K562 (cell line): ENCODE results near the gene COG2. TPM values are rescaled to one million over a fixed set of nuclear protein-coding genes. Genes with fewer than 3 reads are reported as not detected.
A peak's percentile ranks its signal among the peaks of the same experiment; 100 is the strongest.

Experiments used
- ATAC-seq: fragments of 200-7000 bp; cut with Tn5 transposase; 3 replicates; pipeline ENCODE4 v1.9.1; 2020; ENCODE audit warnings: moderate library complexity
- BruUV-seq: library from RNA; stranded (reverse); fragments of 400-500 nt; replicated peaks from 2 replicates; lab custom pipeline; 2021; lab: Mats Ljungman, UMichigan
- CTCF ChIA-PET: fragments of 300-600 bp; formaldehyde crosslinking; extraction: SDS; loops from one replicate; lab custom pipeline; 2021; ENCODE audit warnings: low intra/inter-chr PET ratio; lab: Yijun Ruan, JAX
- POLR2A ChIA-PET: fragments of 300-600, 350-650 bp; sonication (Branson Sonifier 250); formaldehyde crosslinking; extraction: SDS; loops from one replicate; lab custom pipeline; 2021; ENCODE audit warnings: antibody characterized with exemption, inconsistent platforms; lab: Yijun Ruan, JAX
- DNase-seq, 4 experiments: peaks; one replicate each; pipeline versions ENCODE4 v3.0.0 to v3.0.0-alpha.2; 2011 to 2018; ENCODE audit warnings: low spot score in 3 of 4, mixed read lengths in 3 of 4; ENCODE audit errors: extremely low read depth in 1 of 4
- FAIRE-seq: peaks from 2 replicates; lab custom pipeline; 2011; peaks lifted over from hg19 to GRCh38; lab: Jason Lieb, UNC
- H2AFZ ChIP-seq: 2 replicates; pipeline ENCODE4 v1.6.0; 2011; ENCODE audit warnings: low read depth, low read length, control low read depth, inconsistent platforms
- H3K27ac ChIP-seq: fragments of 200-600 bp; 3 replicates; pipeline ENCODE4 v1.8.0; 2011; ENCODE audit warnings: low read depth, mild to moderate bottlenecking, control low read depth, inconsistent platforms, low read length, moderate library complexity, mixed read lengths; ENCODE audit errors: extremely low read depth
- H3K27me3 ChIP-seq, 2 experiments: fragments of 300-600 bp in 1 of 2; 2 replicates in 1 of 2; 3 replicates in 1 of 2; pipeline versions ENCODE4 v1.6.0 to v1.8.0; 2011; ENCODE audit warnings: inconsistent platforms in 2 of 2, low read length in 2 of 2, mild to moderate bottlenecking in 1 of 2, mixed read lengths in 1 of 2, moderate library complexity in 1 of 2; ENCODE audit not compliant: control insufficient read depth in 2 of 2, insufficient read depth in 2 of 2
- H3K36me3 ChIP-seq: fragments of 300-600 bp; 3 replicates; pipeline ENCODE4 v1.8.0; 2011; ENCODE audit warnings: mild to moderate bottlenecking, low read length, inconsistent platforms; ENCODE audit not compliant: control insufficient read depth, insufficient read depth
- H3K4me1 ChIP-seq, 2 experiments: fragments of 200-600 bp in 1 of 2; replicated peaks in 1 of 2; 2 replicates in 1 of 2; 3 replicates in 1 of 2; pipeline versions ENCODE4 v1.5.1 to v1.8.0; 2011; ENCODE audit warnings: inconsistent platforms in 2 of 2, low read length in 2 of 2, mild to moderate bottlenecking in 1 of 2, mixed read lengths in 1 of 2, moderate library complexity in 1 of 2; ENCODE audit not compliant: control insufficient read depth in 2 of 2, insufficient read depth in 2 of 2
- H3K4me2 ChIP-seq: 2 replicates; pipeline ENCODE4 v1.6.1; 2011; ENCODE audit warnings: low read length, control low read depth, inconsistent platforms, mixed read lengths; ENCODE audit not compliant: insufficient read depth
- H3K4me3 ChIP-seq: fragments of 200-600 bp; sonication (generic), shearing (Covaris generic); 2 replicates; pipeline ENCODE4 v1.5.1; 2016; ENCODE audit warnings: control low read depth, inconsistent platforms
- H3K79me2 ChIP-seq: fragments of 200-600 bp; 3 replicates; pipeline ENCODE4 v1.8.0; 2011; ENCODE audit warnings: low read length, inconsistent platforms; ENCODE audit not compliant: control insufficient read depth, insufficient read depth
- H3K9ac ChIP-seq, 2 experiments: 2 replicates each; pipeline versions ENCODE4 v1.6.0 to v1.6.1; 2011; ENCODE audit warnings: low read depth in 2 of 2, low read length in 2 of 2, control low read depth in 1 of 2, inconsistent platforms in 1 of 2, mild to moderate bottlenecking in 1 of 2, mixed read lengths in 1 of 2; ENCODE audit not compliant: insufficient read depth in 1 of 2
- H3K9me1 ChIP-seq: one replicate; pipeline ENCODE4 v1.6.0; 2011; ENCODE audit warnings: inconsistent platforms, mild to moderate bottlenecking, low read length, moderate library complexity; ENCODE audit not compliant: control insufficient read depth, insufficient read depth
- H3K9me3 ChIP-seq: replicated peaks from 2 replicates; pipeline ENCODE4 v1.5.1; 2011; ENCODE audit warnings: low read depth, low read length, inconsistent platforms; ENCODE audit not compliant: control insufficient read depth, insufficient read depth
- H4K20me1 ChIP-seq: replicated peaks from 2 replicates; pipeline ENCODE4 v1.6.1; 2011; ENCODE audit warnings: low read length, inconsistent platforms, mixed read lengths; ENCODE audit not compliant: control insufficient read depth, insufficient read depth
- ADNP ChIP-seq: fragments of 200-800 bp; sonication (Bioruptor generic); IDR thresholded peaks from 2 replicates; pipeline ENCODE4 v1.6.1; 2016; ENCODE audit warnings: missing genetic modification characterization, missing compliant biosample characterization
- CBFA2T3 ChIP-seq: fragments of 450-650 bp; IDR thresholded peaks from 2 replicates; pipeline ENCODE4 v1.6.1; 2017
- MEIS2 ChIP-seq: fragments of 450-650 bp; IDR thresholded peaks from 2 replicates; pipeline ENCODE4 v1.6.1; 2014; ENCODE audit warnings: mild to moderate bottlenecking; ENCODE audit not compliant: partially characterized antibody
- NCOA4 ChIP-seq: fragments of 450-650 bp; IDR thresholded peaks from 2 replicates; pipeline ENCODE4 v1.6.1; 2018; ENCODE audit warnings: mild to moderate bottlenecking; ENCODE audit not compliant: partially characterized antibody
- NFIC ChIP-seq: fragments of 450-650 bp; IDR thresholded peaks from 2 replicates; pipeline ENCODE4 v1.6.1; 2017; ENCODE audit warnings: mild to moderate bottlenecking, inconsistent platforms
- NFXL1 ChIP-seq: fragments of 450-650 bp; formaldehyde crosslinking; IDR thresholded peaks from 2 replicates; pipeline ENCODE4 v1.4.0; 2021; ENCODE audit warnings: mild to moderate bottlenecking
- POLR3A ChIP-seq: IDR thresholded peaks from 2 replicates; pipeline ENCODE4 v1.6.1; 2011; ENCODE audit warnings: borderline replicate concordance, mild to moderate bottlenecking, moderate library complexity; ENCODE audit not compliant: insufficient read length, insufficient read depth; ENCODE audit errors: extremely low read depth
- PPARD ChIP-seq: fragments of 250-450 bp; sonication (Bioruptor Pico); IDR thresholded peaks from 2 replicates; pipeline ENCODE4 v1.8.0; 2022; ENCODE audit warnings: inconsistent platforms, mild to moderate bottlenecking, moderate library complexity
- ZNF512 ChIP-seq: IDR thresholded peaks from 2 replicates; pipeline ENCODE4 v1.6.1; 2016; ENCODE audit warnings: missing genetic modification characterization, missing compliant biosample characterization
- WGBS: fragments of 100-300 bp; shearing (Covaris generic); methylation state at CpG from one replicate; pipeline ENCODE4 v1.1.6; 2016; ENCODE audit warnings: low coverage, mixed read lengths; ENCODE audit not compliant: insufficient coverage; ENCODE audit errors: missing lambda C conversion rate; 5-methylcytosine and 5-hydroxymethylcytosine counted together
- in situ Hi-C: fragments of 300-500 bp; cut with MboI; formaldehyde crosslinking; loops from 4 replicates; pipeline ENCODE4 v1.15.0; 2018; ENCODE audit warnings: inconsistent platforms, mixed read lengths
- intact Hi-C: fragments of 100-400 bp; cut with micrococcal nuclease; formaldehyde crosslinking; loops from 2 replicates; pipeline ENCODE4 v1.14.2; 2022
- polyA plus RNA-seq, 8 experiments: library from polyadenylated mRNA; depleted of rRNA in 4 of 8; stranded (reverse) in 5 of 8; unstranded in 3 of 8; fragments of >200 nt; fragmentation: Nextera tagmentation in 2 of 8; fragmentation: Illumina TruSeq in 1 of 8; extraction: Ambion mirVana in 2 of 8; extraction: Trizol in 1 of 8; gene quantifications; 2 replicates each; pipeline versions ENCODE4 v1.2.1 to v1.2.3, GENCODE V29; 2011 to 2014; ENCODE audit warnings: inconsistent platforms in 1 of 8, missing spikeins in 1 of 8
- total RNA-seq, 7 experiments: library from RNA; depleted of rRNA in 6 of 7; stranded (reverse); fragments of >200 nt in 6 of 7; fragmentation: Illumina TruSeq in 2 of 7; extraction: Trizol in 2 of 7; gene quantifications; 2 replicates each; pipeline versions ENCODE4 v1.2.1 to v1.2.3, GENCODE V29; 2011 to 2021; ENCODE audit warnings: low replicate concordance in 1 of 7

The COG2 gene
- total and polyA plus RNA-seq, 9 of the 15 experiments (the other 6 are each of a cell fraction or from before 2014, with no cell fraction given) = 22.0 to 51.7 (median 33.3) TPM

GRCh38 chr1:230682274-230682673 lies 40.0 kb downstream of the COG2 start:
- Histone ChIP-seq H3K36me3 (peaks cover 87% of the 10 kb centered on the region), H3K9ac (no peak overlapping the region; a peak in 1 of 4 replicates), H3K4me2 (no peak overlapping the region), H3K27me3 (no peaks in the 10 kb centered on the region), H3K4me3 (no peak overlapping the region), H2AFZ (no peak overlapping the region), H3K9me3 (no peaks in the 10 kb centered on the region), H4K20me1 (peaks cover 6% of the 10 kb centered on the region; the same call in 1 of the 2 replicates), H3K4me1 (peaks cover 3 to 15% of the 10 kb centered on the region in 2 experiments; a peak in 4 of 5 replicates), H3K27ac (no peak overlapping the region), H3K79me2 (no peaks in the 10 kb centered on the region; the same call in 2 of the 3 replicates), H3K9me1 (no peaks in the 10 kb centered on the region)
- TF ChIP-seq NFIC (peak; percentile 55), NFXL1 (no peak), PPARD (no peak), CBFA2T3 (peak; percentile 14; the same call in 1 of the 2 replicates), ADNP (tag) (no peak)
- FAIRE-seq (no peak), DNase-seq (peak in 3 of 4 experiments; percentile 23 to 46 (median 35)), ATAC-seq (peak; percentile 51)
- in situ Hi-C loops = no loop called here
- intact Hi-C loops = no loop called here
- CTCF ChIA-PET = no interaction called here
- BruUV-seq = no TSS peak
- POLR2A ChIA-PET = interaction anchor here (0.7 to 1.4 kb wide), 8 partner anchors 9 to 168 kb away, joined by 3 to 8 read pairs (median 3); no protein-coding TSS in a partner anchor
- WGBS = 9% methylated on average over 3 of the region's 3 CpGs

GRCh38 chr1:230682882-230683610 lies 40.8 kb downstream of the COG2 start:
- Histone ChIP-seq H3K27ac (no peak overlapping the region), H3K4me2 (no peak overlapping the region), H3K9ac (no peak overlapping the region), H3K9me1 (no peaks in the 10 kb centered on the region), H3K4me3 (no peak overlapping the region), H3K4me1 (peaks cover 3 to 15% of the 10 kb centered on the region in 2 experiments; a peak in 4 of 5 replicates), H3K79me2 (no peaks in the 10 kb centered on the region; the same call in 2 of the 3 replicates), H3K9me3 (no peaks in the 10 kb centered on the region), H3K36me3 (peaks cover 87% of the 10 kb centered on the region), H3K27me3 (no peaks in the 10 kb centered on the region), H2AFZ (no peak overlapping the region), H4K20me1 (peaks cover 6% of the 10 kb centered on the region; the same call in 1 of the 2 replicates)
- ChIA-PET CTCF (no interaction called here), POLR2A (interaction anchor here (0.6 to 1.4 kb wide), 5 partner anchors 16 to 40 kb away, joined by 3 to 5 read pairs (median 3); no protein-coding TSS in a partner anchor)
- intact Hi-C loops (no loop called here), in situ Hi-C loops (no loop called here)
- no peak for ATAC-seq
- no peak for TF ChIP-seq POLR3A
- no peak for TF ChIP-seq MEIS2
- no peak for TF ChIP-seq NCOA4
- TF ChIP-seq ZNF512 (tag) = no peak
- no peak for DNase-seq
- no TSS peak for BruUV-seq
- no peak for FAIRE-seq
- 84% methylated on average over 9 of the region's 9 CpGs for WGBS
